H9 (cell line): ENCODE measurements around the gene IQUB. TPM values are rescaled to one million over a fixed set of nuclear protein-coding genes. Genes with fewer than 3 reads are reported as not detected.

ENCODE experiments used
- DNase-seq: peaks from one replicate; pipeline ENCODE4 v3.0.0-alpha.2; 2017
- H2AFZ ChIP-seq: one replicate; pipeline ENCODE4 v1.6.1; 2013; ENCODE audit warnings: mild to moderate bottlenecking, low read length, control low read depth, moderate library complexity
- H2AK5ac ChIP-seq: 2 replicates; pipeline ENCODE4 v1.6.1; 2013; ENCODE audit warnings: low read length, control low read depth, mixed read lengths; ENCODE audit not compliant: insufficient read length
- H2BK120ac ChIP-seq: one replicate; pipeline ENCODE4 v1.6.1; 2013; ENCODE audit warnings: low read depth, mild to moderate bottlenecking, low read length, control low read depth, inconsistent platforms; ENCODE audit not compliant: poor library complexity, severe bottlenecking
- H2BK12ac ChIP-seq: 2 replicates; pipeline ENCODE4 v1.6.1; 2013; ENCODE audit warnings: low read length, control low read depth, mixed read lengths, low read depth; ENCODE audit not compliant: insufficient read length
- H2BK15ac ChIP-seq: 2 replicates; pipeline ENCODE4 v1.6.1; 2013; ENCODE audit warnings: low read depth, low read length, control low read depth
- H2BK20ac ChIP-seq: one replicate; pipeline ENCODE4 v1.6.1; 2013; ENCODE audit warnings: low read depth, mild to moderate bottlenecking, low read length, control low read depth, inconsistent platforms; ENCODE audit not compliant: poor library complexity, severe bottlenecking
- H2BK5ac ChIP-seq: 2 replicates; pipeline ENCODE4 v1.6.1; 2013; ENCODE audit warnings: low read length, control low read depth, mixed read lengths; ENCODE audit not compliant: insufficient read length
- H3K14ac ChIP-seq: 2 replicates; pipeline ENCODE4 v1.6.1; 2013; ENCODE audit warnings: low read length, control low read depth; ENCODE audit not compliant: insufficient read depth
- H3K18ac ChIP-seq: 2 replicates; pipeline ENCODE4 v1.6.1; 2013; ENCODE audit warnings: low read depth, mild to moderate bottlenecking, mixed read lengths, low read length, control low read depth; ENCODE audit not compliant: insufficient read length
- H3K23ac ChIP-seq: 2 replicates; pipeline ENCODE4 v1.6.1; 2013; ENCODE audit warnings: low read length, control low read depth, mixed read lengths, low read depth; ENCODE audit not compliant: insufficient read length
- H3K23me2 ChIP-seq: 2 replicates; pipeline ENCODE4 v1.6.1; 2013; ENCODE audit warnings: low read depth, mild to moderate bottlenecking, mixed read lengths, low read length, control low read depth; ENCODE audit not compliant: insufficient read length, poor library complexity, severe bottlenecking
- H3K27ac ChIP-seq: 2 replicates; pipeline ENCODE4 v1.5.1; 2013; ENCODE audit warnings: low read length, control low read depth, mixed read lengths, low read depth; ENCODE audit not compliant: insufficient read length
- H3K27me3 ChIP-seq: 2 replicates; pipeline ENCODE4 v1.6.1; 2013; ENCODE audit warnings: low read length, control low read depth, inconsistent platforms; ENCODE audit not compliant: insufficient read depth
- H3K4ac ChIP-seq: 2 replicates; pipeline ENCODE4 v1.6.1; 2013; ENCODE audit warnings: low read depth, mild to moderate bottlenecking, control low read depth, inconsistent platforms, low read length, moderate library complexity
- H3K4me1 ChIP-seq: 2 replicates; pipeline ENCODE4 v1.6.1; 2013; ENCODE audit warnings: low read length, control low read depth, inconsistent platforms; ENCODE audit not compliant: insufficient read depth
- H3K4me2 ChIP-seq: 2 replicates; pipeline ENCODE4 v1.6.1; 2013; ENCODE audit warnings: low read length, control low read depth, mixed read lengths; ENCODE audit not compliant: insufficient read length, insufficient read depth
- H3K56ac ChIP-seq: 2 replicates; pipeline ENCODE4 v1.6.1; 2013; ENCODE audit warnings: low read depth, mild to moderate bottlenecking, mixed read lengths, low read length, control low read depth; ENCODE audit not compliant: insufficient read length
- H3K79me1 ChIP-seq: 2 replicates; pipeline ENCODE4 v1.6.1; 2013; ENCODE audit warnings: low read depth, mild to moderate bottlenecking, moderate library complexity, low read length, control low read depth, inconsistent platforms; ENCODE audit not compliant: insufficient read depth, poor library complexity, severe bottlenecking
- H3K79me2 ChIP-seq: 2 replicates; pipeline ENCODE4 v1.6.1; 2013; ENCODE audit warnings: low read length, control low read depth, inconsistent platforms; ENCODE audit not compliant: insufficient read depth
- H3K9ac ChIP-seq: 2 replicates; pipeline ENCODE4 v1.6.1; 2013; ENCODE audit warnings: low read length, control low read depth, mixed read lengths; ENCODE audit not compliant: insufficient read length; ENCODE audit errors: extremely low read depth
- H3K9me3 ChIP-seq: one replicate; pipeline ENCODE4 v1.6.1; 2013; ENCODE audit warnings: low read depth, low read length, inconsistent platforms; ENCODE audit not compliant: control insufficient read depth
- H3T11ph ChIP-seq: one replicate; pipeline ENCODE4 v1.6.1; 2013; ENCODE audit warnings: mild to moderate bottlenecking, low read length, control low read depth, inconsistent platforms
- H4K20me1 ChIP-seq: one replicate; pipeline ENCODE4 v1.6.1; 2013; ENCODE audit not compliant: control insufficient read depth, insufficient read length, insufficient read depth
- H4K5ac ChIP-seq: 2 replicates; pipeline ENCODE4 v1.6.1; 2013; ENCODE audit warnings: low read depth, mild to moderate bottlenecking, mixed read lengths, low read length, control low read depth; ENCODE audit not compliant: insufficient read length
- H4K8ac ChIP-seq: replicated peaks from 2 replicates; pipeline ENCODE4 v1.6.1; 2013; ENCODE audit warnings: low read length, control low read depth, mixed read lengths, low read depth; ENCODE audit not compliant: insufficient read length
- H4K91ac ChIP-seq: 2 replicates; pipeline ENCODE4 v1.6.1; 2013; ENCODE audit warnings: low read depth, mild to moderate bottlenecking, moderate library complexity, mixed read lengths, low read length, control low read depth; ENCODE audit not compliant: insufficient read length
- H3K27ac Mint-ChIP-seq, 3 experiments: 2 replicates in 2 of 3; 3 replicates in 1 of 3; pipeline ENCODE4 v1.8.0; 2020 to 2021; ENCODE audit warnings: mixed read lengths in 3 of 3, mild to moderate bottlenecking in 1 of 3, moderate library complexity in 1 of 3
- H3K27me3 Mint-ChIP-seq: 2 replicates; pipeline ENCODE4 v1.8.0; 2021; ENCODE audit warnings: low read depth, mild to moderate bottlenecking, moderate library complexity, mixed read lengths
- H3K36me3 Mint-ChIP-seq, 3 experiments: 2 replicates in 2 of 3; 3 replicates in 1 of 3; pipeline ENCODE4 v1.8.0; 2020 to 2021; ENCODE audit warnings: low read depth in 3 of 3, mixed read lengths in 3 of 3; ENCODE audit not compliant: insufficient read depth in 1 of 3
- H3K4me1 Mint-ChIP-seq, 2 experiments: 2 replicates each; pipeline ENCODE4 v1.8.0; 2020; ENCODE audit warnings: mixed read lengths in 2 of 2
- H3K4me3 Mint-ChIP-seq, 2 experiments: 2 replicates in 1 of 2; 3 replicates in 1 of 2; pipeline ENCODE4 v1.8.0; 2020 to 2021; ENCODE audit warnings: mild to moderate bottlenecking in 2 of 2, mixed read lengths in 2 of 2, moderate library complexity in 1 of 2
- H3K9me3 Mint-ChIP-seq, 2 experiments: 2 replicates in 1 of 2; 3 replicates in 1 of 2; pipeline ENCODE4 v1.8.0; 2020; ENCODE audit warnings: mild to moderate bottlenecking in 2 of 2, mixed read lengths in 2 of 2, moderate library complexity in 1 of 2
- CTCF ChIP-seq: fragments of 200-600 bp; sonication (generic); conservative IDR thresholded peaks from 3 replicates; pipeline ENCODE4 v1.8.0; 2021; ENCODE audit warnings: antibody characterized with exemption, mild to moderate bottlenecking
- WGBS: extraction: QIAGEN DNeasy Blood & Tissue Kit; methylation state at CpG from one replicate; pipeline ENCODE4 v1.1.7; 2013; ENCODE audit warnings: missing lambda C conversion rate, low lambda C conversion rate, mixed read lengths; ENCODE audit not compliant: insufficient read length; ENCODE audit errors: extremely low coverage; 5-methylcytosine and 5-hydroxymethylcytosine counted together
- total RNA-seq: library from RNA; stranded (reverse); gene quantifications from 2 replicates; pipeline ENCODE4 v1.2.1, GENCODE V29; 2021

IQUB gene
- total RNA-seq, 1 experiment from 2014 or later, result 0.28 TPM

GRCh38 chr7:123417580-123417979 lies 116.8 kb downstream of the IQUB start:
- Histone ChIP-seq H4K20me1 (no peaks in the 10 kb centered on the region), H3K4me2 (no peak overlapping the region), H2BK120ac (no peak overlapping the region), H2BK12ac (no peak overlapping the region), H4K91ac (no peak overlapping the region), H3K4me1 (no peaks in the 10 kb centered on the region), H2AK5ac (no peak overlapping the region), H3K23me2 (no peaks in the 10 kb centered on the region), H3K79me1 (no peaks in the 10 kb centered on the region), H3K27me3 (no peaks in the 10 kb centered on the region), H2BK5ac (no peak overlapping the region), H3K56ac (no peak overlapping the region), H3K9ac (no peak overlapping the region), H3T11ph (no peak overlapping the region), H2AFZ (no peak overlapping the region), H2BK15ac (no peak overlapping the region), H3K4ac (no peak overlapping the region), H3K14ac (no peak overlapping the region), H4K5ac (no peak overlapping the region), H2BK20ac (no peak overlapping the region), H4K8ac (no peak overlapping the region), H3K23ac (no peak overlapping the region), H3K9me3 (peaks cover 13% of the 10 kb centered on the region), H3K79me2 (no peaks in the 10 kb centered on the region), H3K27ac (no peak overlapping the region), H3K18ac (no peak overlapping the region)
- no peak overlapping the region for H3K4me3 Mint-ChIP-seq
- peaks cover 34 to 35% of the 10 kb centered on the region in 2 experiments for H3K9me3 Mint-ChIP-seq
- WGBS, result no CpG with 5 or more reads among the region's 2 CpGs
- H3K27me3 Mint-ChIP-seq, result no peaks in the 10 kb centered on the region
- no peak for TF ChIP-seq CTCF
- H3K27ac Mint-ChIP-seq, result no peak overlapping the region
- no peak for DNase-seq
- peaks cover 13 to 32% (median 17%) of the 10 kb centered on the region in 3 experiments for H3K36me3 Mint-ChIP-seq
- no peaks in the 10 kb centered on the region for H3K4me1 Mint-ChIP-seq
